AG08396 (cell line): Measurements from ENCODE around the gene PRDM1.
A peak's percentile ranks its signal among the peaks of the same experiment; 100 is the strongest.
"Not testable (repeated sequence)": the region's sequence is repeated elsewhere in the genome, so short reads cannot be mapped to it uniquely, and the experiment has no call there.

Experiments used
- DNase-seq: peaks from one replicate; pipeline ENCODE4 v3.0.0; 2012; ENCODE audit warnings: low spot score, mixed read lengths

Gene PRDM1

DNA sequence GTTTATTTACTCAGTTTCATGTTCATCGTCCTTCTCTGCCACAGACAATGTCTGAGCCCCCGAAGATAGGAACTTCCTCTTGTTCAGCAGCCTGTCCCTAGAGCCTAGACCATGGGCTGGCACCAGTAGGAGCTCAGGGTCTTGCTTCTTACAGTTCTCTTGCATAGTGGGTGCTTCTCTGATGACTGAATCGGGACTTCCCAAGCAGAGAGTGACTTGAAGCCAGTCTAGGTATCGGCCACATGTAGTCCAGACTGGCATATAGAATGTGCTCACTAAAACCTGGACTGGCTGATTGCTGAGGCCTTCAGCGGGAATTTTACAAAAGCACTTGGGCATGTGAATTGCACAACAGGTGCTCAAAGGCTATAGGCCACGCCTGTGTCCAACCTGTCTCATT lies 52.0 kb downstream of the PRDM1 start:
- no peak for DNase-seq

DNA sequence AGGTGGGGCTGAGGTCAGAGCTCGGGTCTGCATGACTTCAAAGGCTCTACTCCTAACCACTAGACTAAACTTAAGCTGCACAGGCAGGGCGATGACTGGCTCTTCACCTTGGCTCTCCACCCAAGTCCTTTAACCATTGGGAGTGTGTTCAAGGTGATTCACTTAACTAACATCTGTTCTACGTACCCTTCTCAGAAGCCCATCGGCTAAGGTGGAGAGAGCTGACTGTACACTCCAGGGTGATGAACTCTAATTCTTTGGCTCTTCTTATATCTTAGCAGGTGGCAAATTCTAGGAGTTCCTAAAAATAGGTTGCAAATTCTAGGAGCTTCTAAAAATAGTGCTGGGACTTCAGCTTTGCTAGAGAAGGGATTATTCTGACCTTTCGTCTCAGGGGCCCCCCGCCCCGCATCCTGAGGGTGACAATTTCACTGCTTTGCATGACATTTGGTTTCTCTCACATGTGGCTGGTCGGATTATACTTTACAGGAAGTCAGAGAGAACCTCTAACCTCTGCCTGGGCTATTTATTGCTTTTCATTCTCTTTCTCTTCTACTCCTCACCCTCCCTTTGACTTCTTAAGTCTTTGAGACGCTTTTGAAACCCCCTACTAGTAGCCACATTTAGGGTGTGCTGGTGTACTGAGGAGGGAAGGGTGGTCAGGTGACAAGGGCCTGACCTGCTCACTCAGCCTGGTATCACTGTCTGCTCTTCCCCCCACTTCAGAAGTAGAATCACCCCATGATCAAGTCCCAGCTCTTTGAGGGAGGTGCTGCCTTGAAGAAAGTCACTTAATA lies 55.5 kb downstream of the PRDM1 start:
- no peak for DNase-seq

- no peak for DNase-seq
Observed at GRCh38 chr6:106142876-106143431, 56.8 kb downstream of the PRDM1 start.

GRCh38 chr6:106143665-106144064 lies 57.5 kb downstream of the PRDM1 start:
- DNase-seq, result no peak

- no peak for DNase-seq
Observed at GRCh38 chr6:106145144-106145543, 59.0 kb downstream of the PRDM1 start.

GRCh38 chr6:106145741-106146227 lies 59.6 kb downstream of the PRDM1 start:
- no peak for DNase-seq

GRCh38 chr6:106146852-106147351 lies 60.8 kb downstream of the PRDM1 start:
- peak; percentile 28 for DNase-seq

GRCh38 chr6:106147476-106147875 lies 61.3 kb downstream of the PRDM1 start:
- DNase-seq, result no peak

GRCh38 chr6:106149472-106150069 lies 63.4 kb downstream of the PRDM1 start:
- no peak for DNase-seq

DNA sequence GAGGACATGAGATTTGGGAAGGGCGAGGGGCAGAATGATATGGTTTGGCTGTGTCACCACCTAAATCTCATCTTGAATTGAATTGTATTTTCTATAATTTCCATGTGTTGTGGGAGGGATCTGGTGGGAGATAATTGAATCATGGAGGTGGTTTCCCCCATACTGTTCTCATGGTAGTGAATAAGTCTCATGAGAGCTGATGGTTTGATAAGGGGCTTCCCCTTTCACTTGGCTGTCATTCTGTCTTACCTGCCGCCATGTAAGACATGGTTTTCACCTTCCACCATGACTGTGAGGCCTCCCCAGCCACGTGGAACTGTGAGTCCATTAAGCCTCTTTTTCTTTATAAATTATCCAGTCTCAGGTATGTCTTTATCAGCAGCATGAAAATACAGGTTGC lies 66.3 kb downstream of the PRDM1 start:
- DNase-seq, result not testable (repeated sequence)

- no peak for DNase-seq
Observed at GRCh38 chr6:106152952-106153351, 66.8 kb downstream of the PRDM1 start.

- no peak for DNase-seq
Observed at GRCh38 chr6:106154326-106154725, 68.2 kb downstream of the PRDM1 start.

DNA sequence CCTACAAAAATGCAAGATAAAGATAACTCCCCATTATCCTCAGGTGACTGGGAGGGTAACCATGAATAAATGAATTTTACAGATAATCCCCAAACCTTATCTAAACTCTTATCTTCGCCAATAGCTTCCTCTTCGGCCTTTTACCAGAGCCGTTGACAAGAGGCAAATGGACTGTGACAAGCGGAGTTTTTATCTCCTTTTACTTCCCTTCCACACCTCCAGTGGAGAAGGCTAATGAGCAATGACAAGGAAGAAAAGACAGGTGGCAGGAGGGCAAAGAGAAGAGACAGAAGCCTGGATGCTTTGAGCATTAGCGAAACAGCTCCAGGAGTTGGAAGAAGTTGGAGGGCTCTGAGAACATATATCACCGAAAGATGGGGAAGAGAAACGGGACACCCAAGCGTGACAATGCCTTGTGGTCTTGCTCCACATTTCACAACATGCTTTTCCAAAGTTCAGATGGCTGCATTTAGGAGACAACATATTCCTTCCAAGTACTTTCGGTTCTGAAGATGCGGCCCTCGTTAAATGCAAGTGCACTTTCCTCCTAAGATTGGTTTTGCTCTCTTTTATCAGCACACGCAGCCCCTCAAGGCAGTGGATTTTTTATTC lies 69.2 kb downstream of the PRDM1 start:
- DNase-seq, result no peak

DNA sequence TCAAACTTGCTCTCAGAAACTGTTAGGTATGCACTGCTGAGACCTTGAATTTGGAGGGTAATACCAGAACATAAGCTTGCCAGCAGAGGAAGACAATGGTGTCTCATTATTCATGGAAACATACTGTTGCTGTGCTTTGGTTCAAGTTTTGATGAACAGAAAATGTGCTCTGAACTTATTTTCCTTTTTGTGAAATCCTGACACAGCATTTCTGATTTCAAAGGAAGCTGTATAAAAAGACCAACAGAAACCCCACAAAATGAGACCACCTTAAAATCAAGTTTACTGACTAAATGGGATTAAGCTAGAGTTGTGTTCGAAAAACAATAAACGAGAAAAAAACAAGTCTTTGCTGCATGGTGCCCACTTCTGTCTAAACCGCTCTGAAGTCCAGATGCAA lies 70.3 kb downstream of the PRDM1 start:
- no peak for DNase-seq

DNA sequence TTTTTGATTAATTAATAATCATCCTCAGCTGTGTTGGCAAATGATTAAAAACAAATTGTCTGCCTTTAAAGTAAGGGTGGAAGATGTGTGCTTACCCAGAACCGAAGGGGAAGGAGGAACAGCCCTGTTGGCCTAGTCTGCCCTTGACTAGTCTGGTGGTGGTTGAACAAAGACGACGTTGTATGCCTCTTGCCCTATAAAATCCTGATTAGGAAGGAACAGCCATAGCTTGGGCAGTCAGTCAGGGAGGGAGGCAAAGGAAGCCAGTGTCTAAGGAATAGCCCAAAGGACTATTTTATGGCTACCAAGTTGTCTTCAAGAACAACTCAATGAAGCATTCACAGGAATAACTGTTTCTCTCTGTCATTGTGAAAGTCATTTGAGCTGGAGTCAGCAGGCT lies 70.7 kb downstream of the PRDM1 start:
- DNase-seq, result no peak

DNA sequence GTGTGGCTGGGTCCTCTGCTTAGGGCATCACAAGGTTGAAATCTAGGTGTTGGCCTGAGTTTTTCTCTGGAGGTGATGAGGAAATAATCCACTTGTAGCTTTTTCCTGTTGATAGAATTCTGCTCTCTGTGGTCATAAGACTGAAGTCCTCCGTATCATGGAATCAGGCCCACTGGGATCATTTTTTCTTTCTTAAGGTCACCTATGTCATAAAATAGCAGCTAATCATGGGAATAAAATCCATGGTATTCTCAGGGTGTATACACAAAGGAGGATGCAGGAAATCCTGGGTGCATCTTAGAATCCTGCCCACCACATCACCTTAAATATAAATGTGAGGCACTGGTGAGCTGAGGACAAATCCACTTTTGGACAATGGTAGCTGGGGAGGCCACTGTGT lies 72.7 kb downstream of the PRDM1 start:
- DNase-seq, result no peak
